ENCODE results near the gene WAC. TPM values are rescaled to one million over a fixed set of nuclear protein-coding genes. Genes with fewer than 3 reads are reported as not detected.
"Not testable (repeated sequence)": the region's sequence is repeated elsewhere in the genome, so short reads cannot be mapped to it uniquely, and the experiment has no call there.

The WAC gene
- total and polyA plus RNA-seq, 2 experiments from 2014 or later: 59.4 to 116 TPM

- no peak for TF ChIP-seq ZNF462 (CRISPR knock-in tag; IDR thresholded peaks at IDR 0.05)
- TF ChIP-seq POLR2AphosphoS5 (IDR thresholded peaks at IDR 0.05; ENCODE audit: low read depth): no peak
- no peak for TF ChIP-seq NANOG (IDR thresholded peaks at IDR 0.05; ENCODE audit: borderline replicate concordance)
Observed at GRCh38 chr10:28489206-28489605, 43.7 kb upstream of the WAC start (continued).

GRCh38 chr10:28490256-28490865 lies 42.6 kb upstream of the WAC start:
- H3K27ac Mint-ChIP-seq; H3K27me3 ChIP-seq (ENCODE audit: insufficient read depth); DNase-seq (ENCODE audit: low spot score); H3K4me3 ChIP-seq; H3K27ac ChIP-seq (ENCODE audit: low read depth); ATAC-seq; H3K79me2 ChIP-seq (replicated peaks; ENCODE audit: insufficient read depth); H3K4me2 ChIP-seq; H3K4me1 Mint-ChIP-seq; H3K27me3 Mint-ChIP-seq (ENCODE audit: insufficient read depth, low read depth, poor library complexity); H3K36me3 ChIP-seq (ENCODE audit: insufficient read depth); H3F3A ChIP-seq (replicated peaks; ENCODE audit: low read depth); H3K9me2 ChIP-seq (ENCODE audit: insufficient read depth); H3K36me3 Mint-ChIP-seq (ENCODE audit: low read depth); H3K4me1 ChIP-seq (ENCODE audit: insufficient read depth); H3K9me3 Mint-ChIP-seq; H3K4me3 Mint-ChIP-seq; H2AFZ ChIP-seq; H4K20me1 ChIP-seq (replicated peaks; ENCODE audit: insufficient read depth): not testable (repeated sequence)
